Cardiac muscle cell (in vitro differentiated cells and primary cell): ENCODE data around the gene EXOC3L4. TPM values are rescaled to one million over a fixed set of nuclear protein-coding genes. Genes with fewer than 3 reads are reported as not detected.
A peak's percentile ranks its signal among the peaks of the same experiment; 100 is the strongest.

Experiments used
- DNase-seq, 2 donors: peaks; one replicate each; pipeline versions ENCODE4 v3.0.0 to v3.0.0-alpha.2; 2010 to 2017; ENCODE audit warnings: low read depth in 1 of 2, low spot score in 1 of 2
- H3K27ac ChIP-seq: fragments of 200-600 bp; sonication (generic); 2 replicates; pipeline ENCODE4 v1.5.1; 2016
- H3K27me3 ChIP-seq: fragments of 200-600 bp; sonication (generic); 2 replicates; pipeline ENCODE4 v1.6.0; 2016; ENCODE audit warnings: control low read depth
- H3K36me3 ChIP-seq: fragments of 200-600 bp; sonication (generic); 2 replicates; pipeline ENCODE4 v1.5.1; 2016; ENCODE audit warnings: control low read depth
- H3K4me1 ChIP-seq: fragments of 200-600 bp; sonication (generic); 2 replicates; pipeline ENCODE4 v1.8.1; 2017; ENCODE audit warnings: low read depth, mild to moderate bottlenecking, mixed run types
- H3K4me3 ChIP-seq: fragments of 200-600 bp; sonication (generic); 2 replicates; pipeline ENCODE4 v1.5.1; 2016; ENCODE audit warnings: mild to moderate bottlenecking
- H3K9me3 ChIP-seq: fragments of 200-600 bp; sonication (generic); 2 replicates; pipeline ENCODE4 v1.5.1; 2017; ENCODE audit warnings: low read depth, mild to moderate bottlenecking, control low read depth
- CTCF ChIP-seq: IDR thresholded peaks from 2 replicates; pipeline ENCODE4 v1.5.1; 2012; ENCODE audit warnings: low read depth, mild to moderate bottlenecking, low read length
- polyA plus RNA-seq: library from polyadenylated mRNA; unstranded; fragments of >200 nt; fragmentation: Nextera tagmentation; extraction: Ambion mirVana; gene quantifications from 2 replicates; pipeline ENCODE4 v1.2.1, GENCODE V29; 2016
- total RNA-seq: library from RNA; depleted of rRNA; stranded (reverse); fragments of >200 nt; gene quantifications from 2 replicates; pipeline ENCODE4 v1.2.3, GENCODE V29; 2016

The EXOC3L4 gene
- total and polyA plus RNA-seq, 2 experiments from 2014 or later = 2.7 to 5.5 TPM

DNA sequence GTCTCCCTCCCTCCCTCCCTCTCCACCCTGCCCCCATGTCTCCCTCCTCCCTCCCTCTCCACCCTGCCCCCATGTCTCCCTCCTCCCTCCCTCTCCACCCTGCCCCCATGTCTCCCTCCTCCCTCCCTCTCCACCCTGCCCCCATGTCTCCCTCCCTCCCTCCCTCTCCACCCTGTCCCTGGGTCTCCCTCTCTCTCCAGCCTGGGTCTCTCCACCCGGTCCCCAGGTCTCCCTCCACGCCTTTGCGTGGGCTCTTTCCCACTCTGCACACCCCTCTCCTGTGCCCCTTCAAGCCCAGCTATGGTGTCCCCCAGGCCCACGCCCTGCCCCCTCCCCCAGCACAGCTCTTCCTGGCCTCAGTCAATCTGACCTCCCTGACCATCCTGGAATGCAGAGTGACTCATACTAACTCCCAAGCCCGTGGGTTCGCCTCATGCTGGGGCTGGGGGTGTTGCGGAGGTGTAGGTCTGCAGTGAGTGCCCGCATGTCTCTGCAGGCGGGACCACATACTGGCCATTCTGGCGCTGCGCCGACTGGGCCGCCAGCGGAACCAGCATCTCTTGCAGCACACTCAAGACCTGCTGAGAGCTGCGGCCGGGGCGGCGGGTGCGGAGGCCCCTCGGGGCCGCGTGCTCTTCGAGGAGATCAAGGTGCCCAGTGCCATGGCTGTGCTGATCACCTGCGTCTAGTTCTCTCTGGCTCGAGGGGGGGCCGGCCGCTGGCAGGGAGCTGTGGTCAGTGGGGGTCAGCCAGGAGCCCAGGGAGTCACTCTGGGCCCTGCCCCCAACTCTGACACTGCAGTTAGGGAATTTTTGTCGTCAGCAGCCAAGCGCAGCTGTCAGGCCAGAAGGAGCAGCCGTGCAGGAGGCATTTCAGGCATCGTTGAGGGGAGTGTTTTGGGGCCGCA, 15.3 kb downstream of the EXOC3L4 start:
- Histone ChIP-seq H3K4me3 (no peak overlapping the region), H3K9me3 (no peaks in the 10 kb centered on the region)
- peak in 1 of 2 donors; percentile 77 for DNase-seq

DNA sequence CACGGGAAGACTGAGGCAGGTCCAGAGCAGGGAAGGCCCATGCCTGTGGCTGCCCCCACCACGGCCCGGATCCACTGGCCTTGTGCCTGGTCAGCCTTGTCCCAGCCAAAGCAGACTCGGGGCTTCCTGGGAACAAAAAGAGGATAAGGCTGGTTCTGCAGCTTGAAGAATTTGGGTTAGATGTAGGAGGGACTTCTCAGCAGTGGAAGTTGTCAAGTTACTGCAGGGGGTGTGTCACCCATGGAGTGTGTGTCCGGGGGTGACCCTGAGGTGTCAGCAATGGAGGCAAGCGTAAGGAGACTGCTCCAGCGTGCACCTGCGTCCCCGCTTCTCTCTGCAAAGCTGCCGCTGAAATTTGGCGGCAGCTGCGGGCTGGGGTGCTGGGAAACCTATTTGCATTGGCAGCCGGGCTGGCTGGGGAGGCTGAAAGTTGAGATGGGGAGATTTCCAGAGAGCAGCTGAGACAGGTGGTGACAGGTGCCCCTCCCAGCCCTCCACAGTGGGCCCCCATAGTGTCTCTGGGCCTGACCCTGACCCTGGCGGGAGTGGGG, 16.2 kb downstream of the EXOC3L4 start:
- H3K36me3 ChIP-seq = no peaks in the 10 kb centered on the region
- H3K9me3 ChIP-seq = no peaks in the 10 kb centered on the region
- peak in 1 of 2 donors; percentile 58 for DNase-seq
- peaks cover 20% of the 10 kb centered on the region for H3K4me1 ChIP-seq
- H3K4me3 ChIP-seq = no peak overlapping the region
- TF ChIP-seq CTCF = no peak
- no peak overlapping the region for H3K27ac ChIP-seq
- peaks cover 3% of the 10 kb centered on the region for H3K27me3 ChIP-seq

More for the DNA sequence above, 15.3 kb downstream of the EXOC3L4 start:
- H3K27me3 ChIP-seq = peaks cover 6% of the 10 kb centered on the region
- H3K4me1 ChIP-seq = peaks cover 20% of the 10 kb centered on the region
- no peak overlapping the region for H3K27ac ChIP-seq
- no peaks in the 10 kb centered on the region for H3K36me3 ChIP-seq
- no peak for TF ChIP-seq CTCF

- Histone ChIP-seq H3K4me3 (no peak overlapping the region), H3K36me3 (no peaks in the 10 kb centered on the region), H3K4me1 (peaks cover 20% of the 10 kb centered on the region), H3K27me3 (no peaks in the 10 kb centered on the region), H3K9me3 (no peaks in the 10 kb centered on the region), H3K27ac (no peak overlapping the region)
- DNase-seq = no peak
- TF ChIP-seq CTCF = no peak
These were observed 16.8 kb downstream of the EXOC3L4 start for GRCh38 chr14:103111232-103111868.

GRCh38 chr14:103112400-103113243, 18.1 kb downstream of the EXOC3L4 start:
- H3K27me3 ChIP-seq = no peaks in the 10 kb centered on the region
- no peaks in the 10 kb centered on the region for H3K9me3 ChIP-seq
- no peak for DNase-seq
- peaks cover 20% of the 10 kb centered on the region for H3K4me1 ChIP-seq
- no peak overlapping the region for H3K4me3 ChIP-seq
- H3K27ac ChIP-seq = no peak overlapping the region
- no peaks in the 10 kb centered on the region for H3K36me3 ChIP-seq
- no peak for TF ChIP-seq CTCF

GRCh38 chr14:103113303-103113702, 18.8 kb downstream of the EXOC3L4 start:
- no peak for DNase-seq
- peaks cover 20% of the 10 kb centered on the region for H3K4me1 ChIP-seq
- TF ChIP-seq CTCF = no peak

More at GRCh38 chr14:103113303-103113702, 18.8 kb downstream of the EXOC3L4 start:
- Histone ChIP-seq H3K9me3 (no peaks in the 10 kb centered on the region), H3K36me3 (no peaks in the 10 kb centered on the region), H3K27ac (no peak overlapping the region), H3K27me3 (no peaks in the 10 kb centered on the region), H3K4me3 (no peak overlapping the region)
